ENCODE measurements around the gene ACSM6.
A peak's percentile ranks its signal among the peaks of the same experiment; 100 is the strongest.
"Not testable (repeated sequence)": the region's sequence is repeated elsewhere in the genome, so short reads cannot be mapped to it uniquely, and the experiment has no call there.

The ACSM6 gene

DNA sequence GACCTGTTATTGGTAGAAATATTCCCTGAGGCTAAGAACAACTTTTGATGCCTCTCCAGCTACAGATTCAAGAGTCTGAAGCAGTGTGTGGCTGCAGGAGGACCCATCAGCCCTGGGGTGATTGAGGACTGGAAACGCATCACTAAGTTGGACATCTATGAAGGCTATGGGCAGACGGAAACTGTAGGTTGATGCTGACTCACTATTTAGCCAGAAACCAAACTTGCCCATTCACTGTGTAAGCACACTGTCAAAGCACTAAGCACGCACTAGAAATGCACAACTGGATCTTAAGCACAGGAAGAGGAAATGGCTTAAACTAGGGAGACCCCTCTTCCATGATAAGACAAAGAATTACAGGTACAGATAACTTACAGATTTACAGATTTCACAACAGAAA, 20.8 kb downstream of the ACSM6 start:
- DNase-seq (ENCODE audit: low spot score): no peak

DNA sequence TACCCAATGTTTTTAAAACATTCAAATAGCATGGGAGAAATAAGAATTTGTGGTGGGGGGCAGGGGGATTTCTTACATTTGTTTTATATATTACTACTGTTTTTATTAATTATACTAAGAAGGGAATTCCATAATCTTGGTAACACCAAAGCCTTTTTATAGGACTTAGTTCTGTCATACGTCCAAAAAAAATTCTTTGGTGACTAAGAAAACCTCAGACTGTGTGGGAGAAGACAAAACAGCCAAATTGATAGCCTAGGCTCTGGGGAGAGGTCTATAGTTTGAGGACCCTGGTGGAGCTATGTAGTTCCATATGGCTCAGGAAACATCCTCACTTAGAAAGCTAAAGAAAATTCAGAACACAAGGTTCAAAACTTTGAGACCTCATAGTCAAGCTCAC, 23.4 kb downstream of the ACSM6 start:
- DNase-seq (ENCODE audit: low spot score): no peak

DNA sequence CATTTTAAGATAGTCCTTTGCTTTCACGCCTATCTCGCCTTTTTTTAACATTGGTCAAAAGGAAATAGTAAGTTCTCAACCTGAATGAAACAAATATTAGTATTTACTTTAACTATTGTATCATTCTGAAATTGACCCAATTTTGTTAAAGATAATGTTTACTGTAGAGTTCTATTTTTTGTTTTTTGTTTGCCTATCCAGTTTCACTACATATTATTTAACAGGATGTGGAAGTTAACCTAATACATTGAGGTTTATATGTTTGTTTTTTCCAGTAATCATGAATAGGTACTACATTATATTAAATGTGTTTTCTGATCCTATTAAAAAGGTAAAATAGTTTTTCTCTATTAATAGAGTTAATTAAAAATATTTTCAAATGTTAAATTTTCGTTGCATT, 26.5 kb downstream of the ACSM6 start:
- no peak for DNase-seq (ENCODE audit: low spot score)

DNA sequence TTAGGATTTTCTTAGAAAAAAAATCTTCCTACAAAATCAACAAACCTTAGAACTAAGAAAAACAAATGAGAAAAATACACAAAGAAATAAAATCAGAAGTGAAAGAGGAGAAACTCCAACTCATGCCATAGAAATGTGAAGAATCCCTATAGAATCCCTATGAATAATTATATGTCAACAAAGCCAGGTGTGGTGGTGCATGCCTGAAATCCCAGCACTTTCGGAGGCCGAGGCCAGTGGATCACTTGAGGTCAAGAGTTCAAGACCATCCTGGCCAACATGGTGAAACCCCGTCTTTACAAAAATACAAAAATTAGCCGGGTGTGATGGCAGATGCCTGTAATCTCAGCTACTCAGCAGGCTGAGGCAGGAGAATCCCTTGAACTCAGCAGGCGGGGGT, 27.1 kb downstream of the ACSM6 start:
- no peak for DNase-seq (ENCODE audit: low spot score)

DNA sequence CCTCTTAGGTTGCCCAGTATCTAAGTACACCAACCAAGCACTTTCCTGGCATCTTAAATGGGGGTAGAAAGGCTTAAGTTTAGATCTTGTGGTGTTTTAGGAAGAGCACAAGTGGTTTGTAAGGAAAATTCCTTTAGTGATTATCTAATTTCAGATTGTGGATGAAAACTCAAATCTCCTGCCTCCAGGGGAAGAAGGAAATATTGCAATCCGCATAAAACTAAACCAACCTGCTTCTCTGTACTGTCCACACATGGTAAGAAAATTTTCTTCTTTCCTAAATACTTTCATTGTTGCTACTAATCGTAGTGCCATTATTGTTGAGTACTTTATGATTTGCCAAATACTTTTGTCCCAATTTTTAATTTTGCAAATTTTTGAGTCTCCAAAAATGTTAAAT, 31.1 kb downstream of the ACSM6 start:
- DNase-seq (ENCODE audit: low spot score): no peak

DNA sequence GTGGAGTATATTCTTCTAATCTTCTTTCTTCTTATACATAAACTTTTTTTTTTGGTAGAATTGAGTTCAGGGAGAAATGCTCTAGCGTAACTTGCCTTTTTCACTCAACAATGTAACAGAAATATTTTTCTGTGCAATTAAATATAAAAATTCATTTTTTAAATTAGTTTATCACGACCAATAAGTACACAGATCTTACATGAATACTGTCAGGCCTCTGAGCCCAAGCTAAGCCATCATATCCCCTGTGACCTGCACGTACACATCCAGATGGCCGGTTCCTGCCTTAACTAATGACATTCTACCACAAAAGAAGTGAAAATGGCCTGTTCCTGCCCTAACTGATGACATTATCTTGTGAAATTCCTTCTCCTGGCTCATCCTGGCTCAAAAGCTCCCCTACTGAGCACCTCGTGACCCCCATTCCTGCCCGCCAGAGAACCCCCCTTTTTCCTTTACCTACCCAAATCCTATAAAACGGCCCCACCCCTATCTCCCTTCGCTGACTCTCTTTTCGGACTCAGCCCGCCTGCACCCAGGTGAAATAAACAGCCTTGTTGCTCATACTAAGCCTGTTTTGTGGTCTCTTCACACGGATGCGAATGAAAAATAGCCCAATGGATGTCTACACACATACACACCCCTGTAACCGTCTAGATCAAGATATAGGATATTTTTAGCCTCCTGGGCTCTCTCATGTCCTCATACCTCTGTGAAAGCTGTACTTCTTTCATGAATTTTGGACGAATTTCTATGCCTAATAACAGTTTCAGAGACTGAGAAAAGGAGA, 35.1 kb downstream of the ACSM6 start:
- DNase-seq (ENCODE audit: low spot score): not testable (repeated sequence)

DNA sequence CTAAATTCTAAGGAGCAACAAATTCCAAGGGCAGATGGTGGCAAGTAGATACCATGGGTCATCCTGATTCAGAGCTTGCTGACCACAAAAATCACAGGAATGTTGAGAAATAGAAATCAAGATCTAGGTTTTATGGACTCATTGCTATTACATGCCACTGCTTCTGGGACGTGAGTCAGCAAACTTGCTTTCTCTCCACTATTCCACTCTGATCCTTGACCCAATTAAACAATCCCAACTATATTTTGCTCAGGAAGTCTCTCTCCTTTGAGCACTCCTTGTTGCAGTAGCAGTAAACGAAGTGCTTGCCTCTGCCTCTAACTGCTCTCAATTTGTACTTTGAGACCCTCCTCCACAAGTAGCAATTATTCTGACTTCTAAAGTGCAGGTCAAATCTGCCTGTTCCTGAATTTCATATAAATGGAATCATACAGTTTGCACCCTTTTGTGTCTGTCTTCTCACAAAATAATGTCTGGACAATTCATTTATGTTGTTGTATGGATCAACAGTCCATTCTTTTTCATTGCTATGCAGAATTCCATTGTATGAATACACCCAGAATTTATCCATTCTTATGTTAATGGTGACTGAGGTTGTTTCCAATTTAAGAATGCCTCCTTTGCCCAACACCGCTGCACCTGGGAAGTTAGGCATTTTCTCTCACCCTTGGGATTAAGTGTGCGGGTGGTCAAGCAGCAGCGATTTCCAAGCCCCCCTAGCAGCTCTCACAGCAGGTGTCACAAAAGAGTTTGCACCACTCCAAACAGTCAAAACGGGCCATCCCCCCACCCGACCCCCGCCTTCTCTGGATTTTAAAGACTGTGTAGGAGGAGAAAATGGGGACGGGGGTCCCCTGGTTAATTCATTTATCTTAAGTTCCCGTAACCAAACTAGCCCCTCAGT, 35.9 kb downstream of the ACSM6 start:
- no peak for DNase-seq (ENCODE audit: low spot score)

DNA sequence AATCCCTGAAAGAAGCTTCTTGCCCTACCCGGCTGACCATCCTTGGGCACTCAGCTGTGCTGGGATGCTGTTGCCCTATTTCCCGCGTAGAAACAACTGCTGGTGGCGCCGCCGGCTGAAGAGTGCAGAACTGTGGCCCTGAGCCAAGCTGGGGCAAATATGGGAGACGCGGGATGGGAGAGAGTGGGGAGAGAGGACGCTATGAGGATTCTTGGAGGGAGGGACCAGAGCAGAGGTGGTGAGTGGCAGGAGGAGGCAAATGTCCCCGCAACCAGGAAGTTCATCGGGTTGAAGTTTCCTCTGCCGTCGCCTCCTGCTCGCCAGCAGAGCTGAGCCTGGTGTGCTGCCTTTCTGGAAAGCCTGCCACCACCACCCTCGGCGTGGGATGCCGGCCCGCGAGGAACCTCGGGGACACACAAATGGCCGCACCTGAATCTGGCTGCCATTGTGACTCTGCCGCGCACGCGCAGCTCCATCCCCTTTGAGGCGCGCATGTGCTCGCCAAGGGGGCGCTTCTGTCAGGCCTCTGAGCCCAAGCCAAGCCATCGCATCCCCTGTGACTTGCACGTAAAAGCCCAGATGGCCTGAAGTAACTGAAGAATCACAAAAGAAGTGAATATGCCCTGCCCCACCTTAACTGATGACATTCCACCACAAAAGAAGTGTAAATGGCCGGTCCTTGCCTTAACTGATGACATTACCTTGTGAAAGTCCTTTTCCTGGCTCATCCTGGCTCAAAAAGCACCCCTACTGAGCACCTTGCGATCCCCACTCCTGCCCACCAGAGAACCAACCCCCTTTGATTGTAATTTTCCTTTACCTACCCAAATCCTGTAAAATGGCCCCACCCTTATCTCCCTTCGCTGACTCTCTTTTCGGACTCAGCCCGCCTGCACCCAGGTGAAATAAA, 36.9 kb downstream of the ACSM6 start:
- DNase-seq (ENCODE audit: low spot score): peak; percentile 75

DNA sequence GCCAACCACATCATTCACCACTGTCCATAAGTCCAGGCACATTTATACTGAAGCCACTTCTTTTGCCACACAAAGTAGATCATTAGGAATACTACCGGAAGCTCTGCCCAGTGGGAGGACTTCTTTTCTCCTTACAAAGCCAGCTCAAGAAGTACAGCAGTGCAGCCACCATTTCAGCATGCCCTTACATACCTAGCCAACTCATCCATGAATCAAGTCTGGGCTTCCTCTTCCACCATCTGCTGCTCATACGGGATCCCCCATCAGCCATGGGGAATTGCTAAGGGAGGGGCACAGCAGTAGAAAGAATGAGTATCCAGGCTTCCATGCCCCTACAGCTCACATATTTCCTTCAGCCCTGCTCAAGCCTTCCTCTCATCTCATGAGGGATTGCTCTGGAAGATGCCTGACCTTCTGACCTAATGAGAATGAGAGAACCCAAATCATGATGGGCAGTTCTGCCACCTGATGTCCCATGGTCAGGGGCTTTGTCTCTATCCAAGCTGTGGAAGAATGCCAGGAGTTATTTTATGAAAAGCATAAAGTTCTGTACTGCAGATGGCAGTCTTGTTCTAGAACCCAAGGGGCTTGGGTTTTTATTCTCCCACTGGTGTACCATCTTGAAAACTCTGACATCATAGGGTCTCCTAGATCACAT, 39.5 kb downstream of the ACSM6 start:
- no peak for DNase-seq (ENCODE audit: low spot score)

DNA sequence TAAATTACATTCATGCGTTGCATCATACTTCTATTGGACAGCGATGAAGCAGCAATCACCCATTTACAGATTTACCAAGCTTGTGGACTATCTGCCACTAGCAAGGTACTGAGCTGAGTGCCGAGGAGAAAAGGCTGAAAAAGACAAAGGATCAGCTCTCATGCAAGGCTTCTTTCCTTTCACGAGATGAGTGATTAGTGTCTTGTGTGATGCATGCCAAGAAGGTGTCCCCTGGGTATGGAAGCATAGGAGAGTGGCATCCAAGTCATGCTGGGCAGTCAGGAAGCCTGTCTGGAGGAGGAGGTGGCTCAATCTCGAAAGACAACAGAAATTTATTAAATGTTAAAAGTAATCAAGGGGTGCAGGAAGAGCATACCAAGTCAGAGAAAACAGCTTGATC, 40.9 kb downstream of the ACSM6 start:
- no peak for DNase-seq (ENCODE audit: low spot score)

DNA sequence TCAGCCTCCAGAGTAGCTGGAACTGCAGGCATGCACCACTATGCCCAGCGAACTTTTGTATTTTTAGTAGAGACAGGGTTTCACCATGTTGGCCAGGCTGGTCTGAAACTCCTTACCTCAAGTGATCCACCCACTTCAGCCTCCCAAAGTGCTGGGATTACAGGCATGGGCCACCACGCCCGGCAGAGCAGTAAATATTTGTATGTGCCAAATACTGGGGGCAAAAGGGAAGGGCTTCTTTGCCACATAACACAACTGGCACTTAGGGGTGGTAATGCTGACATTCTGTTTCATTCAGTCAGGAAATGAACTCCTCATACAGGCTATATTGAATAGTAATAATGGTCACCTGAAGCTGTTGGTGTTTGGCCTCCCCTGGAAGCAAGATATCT, 41.6 kb downstream of the ACSM6 start:
- no peak for DNase-seq (ENCODE audit: low spot score)

DNA sequence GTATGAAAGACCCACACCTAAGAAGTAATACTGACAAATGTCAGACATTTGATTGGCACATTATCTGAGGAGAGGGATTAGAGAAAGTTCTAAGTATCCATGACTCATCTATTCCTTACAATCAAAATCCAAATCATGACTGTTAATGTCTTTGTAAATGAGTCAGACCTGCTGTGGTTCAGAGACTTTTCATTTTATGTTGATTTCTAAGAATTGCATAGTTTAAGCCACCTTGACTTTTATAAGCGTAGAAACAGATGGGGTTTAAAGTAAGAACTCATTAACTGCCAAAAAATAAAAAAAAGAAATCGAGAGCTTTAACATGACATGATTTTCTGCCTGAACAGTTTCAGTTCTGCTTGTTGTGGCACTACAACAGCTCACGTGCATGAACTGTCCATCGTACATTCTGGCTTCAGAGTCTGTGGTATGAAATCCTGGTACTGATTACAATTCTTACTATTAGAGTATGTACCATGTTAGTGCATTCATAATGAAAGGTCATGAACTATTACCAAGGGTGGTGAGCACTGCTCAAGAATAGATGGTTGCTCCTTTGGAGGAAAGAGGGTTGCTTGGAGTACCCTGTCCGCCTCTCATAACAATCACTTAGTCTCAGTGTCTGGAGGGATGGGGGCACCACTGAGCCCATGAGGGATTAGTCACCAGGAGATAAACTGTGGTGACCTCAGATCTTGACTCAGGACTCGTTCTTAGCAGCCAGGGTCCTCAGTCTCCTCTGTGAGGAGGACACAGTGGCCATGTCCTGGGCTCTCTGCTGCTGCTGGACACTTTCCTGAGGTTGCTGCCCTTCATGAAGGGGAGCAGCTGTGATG, 42.2 kb downstream of the ACSM6 start:
- DNase-seq (ENCODE audit: low spot score): no peak

DNA sequence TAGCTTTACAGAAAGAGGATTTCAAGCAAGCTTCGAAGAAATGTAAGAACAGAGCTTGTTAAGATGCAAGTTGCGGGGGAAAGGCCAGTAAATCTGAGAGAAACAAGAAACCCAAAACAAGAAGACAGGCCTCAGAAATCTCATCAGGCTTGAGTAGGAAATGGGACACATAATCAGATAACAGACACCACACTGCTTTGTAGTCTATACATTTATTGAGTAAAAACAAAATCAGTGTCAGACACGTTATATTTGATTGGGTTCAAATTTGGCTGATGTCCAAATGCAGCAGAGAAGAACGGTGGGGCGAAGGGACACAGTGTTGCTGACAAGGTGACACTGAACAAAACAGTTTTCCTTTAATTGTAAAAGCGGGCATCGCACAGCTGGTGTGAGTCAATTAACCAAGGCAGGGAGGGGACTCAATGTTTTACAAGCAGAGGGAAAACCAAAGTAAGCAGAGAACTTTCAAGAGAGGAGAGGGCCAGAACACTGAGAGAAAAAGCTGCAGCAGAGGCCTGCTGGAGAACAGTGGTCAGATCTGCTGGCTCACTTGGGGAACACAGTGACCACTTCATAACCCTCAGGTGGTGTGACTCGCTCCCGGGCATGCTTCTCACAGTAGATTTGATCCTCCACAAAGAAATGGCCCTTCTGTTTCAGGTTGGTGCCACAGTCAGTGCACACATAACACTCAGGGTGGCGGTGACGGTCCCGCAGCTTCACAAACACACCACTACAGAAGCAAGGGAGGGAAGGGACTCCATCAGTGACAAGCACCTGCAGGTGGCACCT, 43.5 kb downstream of the ACSM6 start:
- DNase-seq (ENCODE audit: low spot score): no peak

DNA sequence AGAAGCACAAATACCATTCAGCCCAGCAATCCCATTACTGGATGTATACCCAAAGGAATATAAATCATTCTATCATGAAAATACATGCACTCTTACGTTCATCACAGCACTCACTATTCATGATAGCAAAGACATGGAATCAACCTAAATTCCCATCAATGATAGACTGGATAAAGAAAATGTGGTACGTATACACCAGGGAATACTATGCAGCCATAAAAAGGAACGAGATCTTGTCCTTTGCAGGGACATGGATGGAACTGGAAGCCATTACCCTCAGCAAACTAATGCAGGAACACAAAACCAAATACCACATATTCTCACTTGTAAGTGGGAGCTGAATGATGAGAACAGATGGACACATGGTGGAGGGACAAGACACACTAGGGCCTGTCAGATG, 46.1 kb downstream of the ACSM6 start:
- not testable (repeated sequence) for DNase-seq (ENCODE audit: low spot score)

DNA sequence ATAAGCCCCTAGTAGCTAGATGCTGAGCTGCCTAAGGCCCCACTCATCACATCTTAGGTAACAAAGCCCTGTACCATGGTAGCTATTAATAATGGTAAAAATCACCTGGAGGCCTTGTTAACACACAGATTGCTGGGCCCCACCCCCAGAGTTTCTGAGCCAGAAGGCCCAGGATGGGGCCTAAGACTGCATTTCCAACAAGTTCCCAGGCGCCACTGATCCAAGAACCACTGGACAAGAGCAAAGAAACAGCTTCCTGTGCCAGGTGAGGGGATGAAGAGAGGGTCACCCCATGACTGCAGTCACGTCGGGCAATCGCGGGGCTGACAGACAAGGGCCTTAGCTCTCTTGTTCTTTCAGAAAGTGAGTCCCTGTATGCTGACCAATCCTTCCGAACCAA, 46.8 kb downstream of the ACSM6 start:
- DNase-seq (ENCODE audit: low spot score): no peak

DNA sequence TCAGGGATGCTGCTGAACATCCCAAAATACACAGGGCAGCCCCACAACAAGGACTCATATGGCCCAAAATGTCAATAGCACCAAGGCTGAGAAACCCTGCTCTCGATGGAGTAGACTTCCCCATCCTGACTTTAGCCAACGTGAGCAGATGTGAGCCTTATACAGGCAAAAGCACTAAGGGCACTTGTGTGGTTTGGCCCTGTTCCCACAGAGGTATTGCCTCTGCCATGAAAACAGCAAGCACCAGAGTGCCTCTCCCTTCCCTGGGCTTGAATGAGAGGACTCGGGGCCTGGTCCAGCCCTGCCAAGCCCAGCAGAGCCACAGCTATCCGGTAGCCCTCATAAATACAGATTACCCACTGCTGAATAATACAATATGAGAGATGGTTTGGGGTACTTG, 47.5 kb downstream of the ACSM6 start:
- DNase-seq (ENCODE audit: low spot score): no peak

DNA sequence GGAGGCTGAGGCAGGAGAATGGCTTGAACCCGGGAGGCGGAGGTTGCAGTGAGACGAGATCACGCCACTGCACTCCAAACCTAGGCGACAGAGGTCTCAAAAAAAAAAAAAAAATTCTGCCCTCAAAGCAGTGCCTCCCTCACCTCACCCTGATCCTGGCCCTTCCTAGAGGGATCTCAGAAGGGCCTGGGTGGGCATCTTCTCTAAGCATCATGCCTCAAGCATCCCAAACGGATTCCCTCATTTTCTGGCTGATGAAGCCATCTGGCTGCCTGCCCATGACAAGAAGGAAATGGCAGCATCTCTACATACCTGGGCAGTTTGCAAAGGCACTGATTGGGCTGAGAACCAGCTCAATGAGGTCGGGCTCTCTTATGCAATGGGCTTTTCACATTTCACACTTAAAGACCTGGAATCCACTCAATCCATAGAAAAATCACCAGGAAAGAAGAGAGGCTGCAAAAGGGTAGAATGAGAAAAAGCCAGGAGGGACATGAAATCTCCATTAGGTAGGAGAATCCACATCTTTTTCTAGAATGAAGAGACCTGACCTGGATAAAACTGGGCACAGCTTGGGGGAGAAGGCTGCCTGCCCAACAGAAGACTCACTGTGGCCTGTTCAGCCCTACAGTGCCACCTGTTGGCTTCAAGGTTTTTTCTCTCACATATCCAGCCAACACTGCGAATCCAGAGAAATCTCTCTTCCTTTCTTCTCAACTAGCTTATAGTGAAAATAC, 48.7 kb downstream of the ACSM6 start:
- DNase-seq (ENCODE audit: low spot score): no peak

DNA sequence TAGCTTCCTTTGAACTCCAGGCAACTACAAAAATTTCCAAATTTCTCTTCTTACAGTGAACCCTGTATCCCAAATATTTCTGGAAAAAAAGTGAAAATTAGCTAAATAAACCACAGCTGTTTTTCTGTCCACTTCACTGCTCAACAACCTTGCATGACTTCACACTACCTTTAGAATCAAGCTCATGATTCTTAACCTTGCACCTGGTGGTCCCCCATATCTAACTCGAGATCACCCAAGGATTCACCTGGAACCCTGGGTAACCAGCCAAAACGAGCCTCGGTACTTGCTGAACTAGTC, 49.2 kb downstream of the ACSM6 start:
- DNase-seq (ENCODE audit: low spot score): no peak

DNA sequence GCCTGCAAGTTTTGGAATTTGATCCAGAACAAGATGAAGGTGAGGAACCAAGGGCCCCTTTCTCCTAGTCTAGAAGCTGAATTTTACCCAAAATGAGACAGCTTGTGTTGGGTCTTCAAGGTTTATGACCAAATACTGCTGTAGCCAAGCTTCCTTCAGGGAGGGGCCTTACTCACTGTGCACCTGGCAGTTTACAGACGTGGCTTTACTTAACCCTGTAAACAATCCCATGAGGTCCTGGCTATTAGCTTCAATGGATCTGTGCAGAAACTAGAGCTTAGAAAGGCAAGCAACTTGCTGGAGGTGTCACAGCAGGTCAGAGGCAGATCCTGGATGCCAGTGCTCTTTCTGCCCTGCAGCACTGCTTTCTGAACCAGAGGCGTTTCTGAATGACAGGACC, 50.1 kb downstream of the ACSM6 start:
- DNase-seq (ENCODE audit: low spot score): no peak

All from left forelimb (tissue), 1 donor.